Osteocyte (in vitro differentiated cells): ENCODE results near the gene KDM4D. TPM values are rescaled to one million over a fixed set of nuclear protein-coding genes. Genes with fewer than 3 reads are reported as not detected.

Experiments used
- DNase-seq: peaks from one replicate; pipeline ENCODE4 v3.0.0; 2021; ENCODE audit warnings: mixed read lengths; ENCODE audit not compliant: unreplicated experiment; ENCODE audit errors: extremely low spot score
- H3K27ac Mint-ChIP-seq: one replicate; pipeline ENCODE4 v1.8.0; 2021; ENCODE audit warnings: mild to moderate bottlenecking, mixed read lengths; ENCODE audit not compliant: unreplicated experiment
- H3K27me3 Mint-ChIP-seq: one replicate; pipeline ENCODE4 v1.8.0; 2021; ENCODE audit warnings: mixed read lengths; ENCODE audit not compliant: unreplicated experiment
- H3K36me3 Mint-ChIP-seq: one replicate; pipeline ENCODE4 v1.8.0; 2021; ENCODE audit warnings: mixed read lengths; ENCODE audit not compliant: unreplicated experiment
- H3K4me1 Mint-ChIP-seq: one replicate; pipeline ENCODE4 v1.8.0; 2021; ENCODE audit warnings: mixed read lengths; ENCODE audit not compliant: unreplicated experiment
- H3K4me3 Mint-ChIP-seq: one replicate; pipeline ENCODE4 v1.8.0; 2021; ENCODE audit warnings: mild to moderate bottlenecking, moderate library complexity, mixed read lengths; ENCODE audit not compliant: unreplicated experiment
- H3K9me3 Mint-ChIP-seq: one replicate; pipeline ENCODE4 v1.8.0; 2021; ENCODE audit warnings: mixed read lengths; ENCODE audit not compliant: unreplicated experiment
- total RNA-seq: library from RNA; stranded (reverse); gene quantifications from 2 replicates; pipeline ENCODE4 v1.2.1, GENCODE V29; 2021
- TF ChIP-seq, protein P1 (sequence below): fragments of 200-600 bp; sonication (generic); IDR thresholded peaks from 2 replicates; pipeline ENCODE4 v1.5.0; 2021; ENCODE audit warnings: antibody characterized with exemption, mild to moderate bottlenecking, moderate library complexity

KDM4D gene
- total RNA-seq, 1 donor from 2014 or later = 0.81 TPM

DNA sequence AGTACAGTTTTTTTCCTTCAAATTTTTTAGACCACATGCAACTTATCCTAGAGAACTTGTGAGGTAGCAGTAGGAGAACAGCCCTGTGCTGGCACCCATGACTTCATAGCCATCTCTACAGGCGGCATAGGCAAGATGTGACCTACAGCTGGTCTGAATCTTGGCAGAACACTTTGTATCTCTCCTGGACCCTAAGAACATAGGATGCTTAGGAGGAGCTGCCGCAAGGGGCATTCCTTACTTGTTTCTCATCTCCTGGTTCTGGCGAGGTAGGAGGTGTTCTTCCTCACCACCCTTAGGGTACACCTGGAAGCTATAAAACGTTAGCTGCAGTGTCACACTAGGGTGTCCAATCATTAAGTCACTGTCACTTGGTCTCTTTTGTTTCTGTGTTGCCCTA lies 16.5 kb upstream of the KDM4D start:
- Mint-ChIP-seq H3K4me1 (peaks cover 6% of the 10 kb centered on the region), H3K9me3 (no peaks in the 10 kb centered on the region), H3K27ac (no peak overlapping the region), H3K4me3 (no peak overlapping the region), H3K36me3 (peaks cover 12% of the 10 kb centered on the region), H3K27me3 (peaks cover 3% of the 10 kb centered on the region)
- TF ChIP-seq, protein P1, sequence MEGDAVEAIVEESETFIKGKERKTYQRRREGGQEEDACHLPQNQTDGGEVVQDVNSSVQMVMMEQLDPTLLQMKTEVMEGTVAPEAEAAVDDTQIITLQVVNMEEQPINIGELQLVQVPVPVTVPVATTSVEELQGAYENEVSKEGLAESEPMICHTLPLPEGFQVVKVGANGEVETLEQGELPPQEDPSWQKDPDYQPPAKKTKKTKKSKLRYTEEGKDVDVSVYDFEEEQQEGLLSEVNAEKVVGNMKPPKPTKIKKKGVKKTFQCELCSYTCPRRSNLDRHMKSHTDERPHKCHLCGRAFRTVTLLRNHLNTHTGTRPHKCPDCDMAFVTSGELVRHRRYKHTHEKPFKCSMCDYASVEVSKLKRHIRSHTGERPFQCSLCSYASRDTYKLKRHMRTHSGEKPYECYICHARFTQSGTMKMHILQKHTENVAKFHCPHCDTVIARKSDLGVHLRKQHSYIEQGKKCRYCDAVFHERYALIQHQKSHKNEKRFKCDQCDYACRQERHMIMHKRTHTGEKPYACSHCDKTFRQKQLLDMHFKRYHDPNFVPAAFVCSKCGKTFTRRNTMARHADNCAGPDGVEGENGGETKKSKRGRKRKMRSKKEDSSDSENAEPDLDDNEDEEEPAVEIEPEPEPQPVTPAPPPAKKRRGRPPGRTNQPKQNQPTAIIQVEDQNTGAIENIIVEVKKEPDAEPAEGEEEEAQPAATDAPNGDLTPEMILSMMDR = no peak
- DNase-seq = no peak

- Mint-ChIP-seq H3K4me3 (no peak overlapping the region), H3K36me3 (peaks cover 21% of the 10 kb centered on the region), H3K27ac (peak overlapping the region; percentile 18), H3K4me1 (peaks cover 6% of the 10 kb centered on the region), H3K9me3 (no peaks in the 10 kb centered on the region), H3K27me3 (no peaks in the 10 kb centered on the region)
- TF ChIP-seq, protein P1 = no peak
- no peak for DNase-seq
Observed at GRCh38 chr11:94958121-94958696, 15.3 kb upstream of the KDM4D start.

GRCh38 chr11:94959179-94959578 lies 14.3 kb upstream of the KDM4D start:
- Mint-ChIP-seq H3K27me3 (no peaks in the 10 kb centered on the region), H3K27ac (no peak overlapping the region), H3K4me3 (no peak overlapping the region), H3K9me3 (no peaks in the 10 kb centered on the region), H3K36me3 (peaks cover 23% of the 10 kb centered on the region), H3K4me1 (peaks cover 6% of the 10 kb centered on the region)
- DNase-seq = no peak
- TF ChIP-seq, protein P1 = no peak

GRCh38 chr11:94960488-94960887 lies 13.0 kb upstream of the KDM4D start:
- no peak for DNase-seq
- no peak overlapping the region for H3K4me3 Mint-ChIP-seq
- H3K27ac Mint-ChIP-seq = no peak overlapping the region
- peaks cover 6% of the 10 kb centered on the region for H3K4me1 Mint-ChIP-seq
- H3K36me3 Mint-ChIP-seq = peaks cover 34% of the 10 kb centered on the region
- no peaks in the 10 kb centered on the region for H3K9me3 Mint-ChIP-seq
- no peaks in the 10 kb centered on the region for H3K27me3 Mint-ChIP-seq
- TF ChIP-seq, protein P1 = no peak

DNA sequence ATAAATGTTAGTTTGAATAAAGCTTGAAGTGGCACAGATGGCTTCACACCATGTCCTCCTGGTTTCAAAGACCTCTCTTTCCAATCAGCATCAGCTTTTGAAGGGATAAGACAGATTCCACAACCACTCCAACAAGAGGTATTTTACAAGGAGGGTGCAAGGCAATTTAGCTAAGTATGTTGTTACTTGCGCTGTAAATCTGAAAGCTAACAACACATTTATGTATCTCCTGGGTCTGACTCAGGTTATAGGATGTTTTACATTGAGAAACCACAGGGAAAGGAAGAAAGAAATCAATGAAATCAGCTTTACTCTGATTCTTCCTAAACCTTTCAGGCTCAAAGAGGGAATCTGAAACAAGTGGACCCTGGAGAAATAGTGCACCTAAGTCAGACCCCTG lies 12.3 kb upstream of the KDM4D start:
- TF ChIP-seq, protein P1 = no peak
- Mint-ChIP-seq H3K4me3 (no peak overlapping the region), H3K36me3 (peaks cover 42% of the 10 kb centered on the region), H3K27ac (no peak overlapping the region), H3K9me3 (no peaks in the 10 kb centered on the region), H3K4me1 (peaks cover 6% of the 10 kb centered on the region), H3K27me3 (no peaks in the 10 kb centered on the region)
- DNase-seq = no peak
